Measurements from ENCODE around the gene IGFBP2. TPM values are rescaled to one million over a fixed set of nuclear protein-coding genes. Genes with fewer than 3 reads are reported as not detected.

IGFBP2 gene
- total and polyA plus RNA-seq, 12 donors = 26.0 to 361 (median 109) TPM

GRCh38 chr2:216672466-216672865 lies 39.2 kb downstream of the IGFBP2 start:
- Histone ChIP-seq H3K27me3 (peaks cover 0 to 4% (median 0%) of the 10 kb centered on the region in 7 donors), H3K36me3 (peaks cover 0 to 37% (median 3%) of the 10 kb centered on the region in 9 donors), H3K9me3 (no peaks in the 10 kb centered on the region), H3K4me1 (no peaks in the 10 kb centered on the region), H3K27ac (no peak overlapping the region), H3K4me3 (no peak overlapping the region)
- TF ChIP-seq CTCF (IDR thresholded peaks at IDR 0.05) = no peak
- ATAC-seq (no peak), DNase-seq (no peak)
- WGBS, 2 donors = 92 to 93% methylated on average over 10 of the region's 10 CpGs
- intact Hi-C loops (cut with DNase I) = loop anchor here in 1 of 10 donors (10.0 kb wide), 1 partner anchor 638 kb away; no protein-coding TSS in a partner anchor

- ATAC-seq = peak in 5 of 8 donors; percentile 9 to 21 (median 11)
- intact Hi-C loops (cut with DNase I) = loop anchor here in 1 of 10 donors (10.0 kb wide), 1 partner anchor 638 kb away; no protein-coding TSS in a partner anchor
- H3K9me3 ChIP-seq = no peaks in the 10 kb centered on the region
Measured at GRCh38 chr2:216673021-216673420, 39.8 kb downstream of the IGFBP2 start.

GRCh38 chr2:216673609-216674008 lies 40.4 kb downstream of the IGFBP2 start:
- intact Hi-C loops (cut with DNase I) = loop anchor here in 1 of 10 donors (10.0 kb wide), 1 partner anchor 639 kb away; no protein-coding TSS in a partner anchor
- DNase-seq (no peak), ATAC-seq (no peak)
- H3K36me3 ChIP-seq = peaks cover 0 to 48% (median 13%) of the 10 kb centered on the region in 9 donors
- peaks cover 0 to 4% (median 0%) of the 10 kb centered on the region in 7 donors for H3K27me3 ChIP-seq
- H3K27ac ChIP-seq = no peak overlapping the region
- no peaks in the 10 kb centered on the region for H3K9me3 ChIP-seq
- 90 to 93% methylated on average over 9 of the region's 9 CpGs for WGBS, 2 donors
- peaks cover 0 to 8% (median under 1%) of the 10 kb centered on the region in 9 donors for H3K4me1 ChIP-seq
- no peak for TF ChIP-seq CTCF (IDR thresholded peaks at IDR 0.05)
- H3K4me3 ChIP-seq = no peak overlapping the region

More at GRCh38 chr2:216673021-216673420, 39.8 kb downstream of the IGFBP2 start:
- peaks cover 0 to 42% (median 9%) of the 10 kb centered on the region in 9 donors for H3K36me3 ChIP-seq
- peaks cover 0 to 4% (median 0%) of the 10 kb centered on the region in 7 donors for H3K27me3 ChIP-seq
- H3K4me3 ChIP-seq = no peak overlapping the region
- WGBS, 2 donors = 90 to 92% methylated on average over 10 of the region's 10 CpGs
- no peak overlapping the region for H3K27ac ChIP-seq
- DNase-seq = no peak
- no peak for TF ChIP-seq CTCF (IDR thresholded peaks at IDR 0.05)
- H3K4me1 ChIP-seq = peaks cover 0 to 2% (median 0%) of the 10 kb centered on the region in 9 donors

- Histone ChIP-seq H3K27ac (no peak overlapping the region), H3K9me3 (no peaks in the 10 kb centered on the region), H3K4me3 (no peak overlapping the region), H3K27me3 (peaks cover 0 to 4% (median 0%) of the 10 kb centered on the region in 7 donors), H3K4me1 (peaks cover 2 to 16% (median 8%) of the 10 kb centered on the region in 9 donors), H3K36me3 (peaks cover 0 to 53% (median 13%) of the 10 kb centered on the region in 9 donors)
- intact Hi-C loops (cut with DNase I) = loop anchor here in 1 of 10 donors (10.0 kb wide), 1 partner anchor 640 kb away; no protein-coding TSS in a partner anchor
- 88 to 89% methylated on average over 9 of the region's 9 CpGs for WGBS, 2 donors
- TF ChIP-seq CTCF (IDR thresholded peaks at IDR 0.05) = no peak
- ATAC-seq (no peak), DNase-seq (no peak)
Measured at GRCh38 chr2:216674376-216674775, 41.2 kb downstream of the IGFBP2 start.
